Endothelial cell of umbilical vein (primary cell): ENCODE results near the gene RTKN. TPM values are rescaled to one million over a fixed set of nuclear protein-coding genes. Genes with fewer than 3 reads are reported as not detected.

Source experiments
- BruUV-seq: library from RNA; stranded (reverse); fragments of 400-500 nt; replicated peaks from 2 replicates; lab custom pipeline; 2021; lab: Mats Ljungman, UMichigan
- CTCF ChIA-PET: fragments of 300-600, 350-600 bp; sonication (Branson Sonifier 250); formaldehyde crosslinking; loops from one replicate; lab custom pipeline; 2021; ENCODE audit warnings: antibody characterized with exemption, inconsistent platforms; lab: Charles Lee
- POLR2A ChIA-PET: fragments of 300-600, 350-600 bp; sonication (Branson Sonifier 250); formaldehyde crosslinking; loops from one replicate; lab custom pipeline; 2021; ENCODE audit warnings: antibody characterized with exemption, inconsistent platforms; lab: Charles Lee
- DNase-seq: peaks from one replicate; pipeline ENCODE4 v3.0.0-alpha.2; 2011; ENCODE audit warnings: low read depth, low spot score
- FAIRE-seq: peaks from 2 replicates; lab custom pipeline; 2011; peaks lifted over from hg19 to GRCh38; lab: Jason Lieb, UNC
- H2AFZ ChIP-seq: 2 replicates; pipeline ENCODE4 v1.6.0; 2012; ENCODE audit warnings: low read depth, low read length, control low read depth, inconsistent platforms
- H3K27ac ChIP-seq: 2 replicates; pipeline ENCODE4 v1.5.1; 2011; ENCODE audit warnings: low read depth, mild to moderate bottlenecking, control low read depth, low read length, moderate library complexity; ENCODE audit not compliant: insufficient read depth
- H3K27me3 ChIP-seq, 2 experiments: 2 replicates each; pipeline versions ENCODE4 v1.6.0 to v1.6.1; 2011; ENCODE audit warnings: low read length in 2 of 2, mixed read lengths in 1 of 2; ENCODE audit not compliant: control insufficient read depth in 2 of 2, insufficient read depth in 2 of 2
- H3K36me3 ChIP-seq, 2 experiments: 2 replicates in 1 of 2; 3 replicates in 1 of 2; pipeline ENCODE4 v1.5.1; 2011; ENCODE audit warnings: low read length in 2 of 2, mild to moderate bottlenecking in 1 of 2, moderate library complexity in 1 of 2; ENCODE audit not compliant: control insufficient read depth in 2 of 2, insufficient read depth in 2 of 2; ENCODE audit errors: extremely low read depth in 1 of 2
- H3K4me1 ChIP-seq: 3 replicates; pipeline ENCODE4 v1.5.1; 2011; ENCODE audit warnings: mild to moderate bottlenecking, low read length; ENCODE audit not compliant: control insufficient read depth, insufficient read depth; ENCODE audit errors: extremely low read depth
- H3K4me2 ChIP-seq: 2 replicates; pipeline ENCODE4 v1.6.1; 2011; ENCODE audit warnings: low read length, control low read depth, mixed read lengths; ENCODE audit not compliant: insufficient read depth
- H3K4me3 ChIP-seq, 3 experiments: fragments of 200-600 bp in 1 of 3; sonication (generic), shearing (Covaris generic) in 1 of 3; replicated peaks in 1 of 3; 2 replicates each; pipeline ENCODE4 v1.5.1; 2011 to 2016; ENCODE audit warnings: control low read depth in 3 of 3, low read length in 3 of 3, mild to moderate bottlenecking in 2 of 3, inconsistent platforms in 1 of 3, low read depth in 1 of 3, moderate library complexity in 1 of 3; ENCODE audit not compliant: insufficient read depth in 1 of 3
- H3K79me2 ChIP-seq: 2 replicates; pipeline ENCODE4 v1.6.0; 2012; ENCODE audit warnings: low read length, inconsistent platforms; ENCODE audit not compliant: control insufficient read depth, insufficient read depth
- H3K9ac ChIP-seq: replicated peaks from 2 replicates; pipeline ENCODE3; 2011; ENCODE audit warnings: low read length, control low read depth; ENCODE audit not compliant: insufficient read depth; ENCODE audit errors: extremely low read depth
- H3K9me1 ChIP-seq: replicated peaks from 3 replicates; pipeline ENCODE4 v1.6.0; 2011; ENCODE audit warnings: mild to moderate bottlenecking, low read length; ENCODE audit not compliant: control insufficient read depth, insufficient read depth; ENCODE audit errors: extremely low read depth
- H3K9me3 ChIP-seq: replicated peaks from 2 replicates; pipeline ENCODE4 v1.5.1; 2012; ENCODE audit warnings: low read length, inconsistent platforms; ENCODE audit not compliant: control insufficient read depth, insufficient read depth
- H4K20me1 ChIP-seq: replicated peaks from 2 replicates; pipeline ENCODE3; 2011; ENCODE audit warnings: mild to moderate bottlenecking, low read length; ENCODE audit not compliant: control insufficient read depth, insufficient read depth; ENCODE audit errors: extremely low read depth
- CTCF ChIP-seq, 2 donors: IDR thresholded peaks; 1 replicate in 1 of 2; 2 replicates in 1 of 2; pipeline ENCODE4 v1.5.1; 2011; ENCODE audit warnings: low read length in 2 of 2, mild to moderate bottlenecking in 2 of 2, moderate library complexity in 2 of 2, control low read depth in 1 of 2, inconsistent platforms in 1 of 2, low read depth in 1 of 2; ENCODE audit not compliant: insufficient read depth in 1 of 2; ENCODE audit errors: extremely low read depth in 1 of 2
- EZH2 ChIP-seq: IDR thresholded peaks from 2 replicates; pipeline ENCODE4 v1.6.1; 2012; ENCODE audit warnings: borderline replicate concordance, low read depth, mild to moderate bottlenecking, moderate library complexity, low read length, inconsistent platforms; ENCODE audit not compliant: severe bottlenecking
- FOS ChIP-seq: IDR thresholded peaks from 2 replicates; pipeline ENCODE4 v1.6.1; 2011; ENCODE audit warnings: mild to moderate bottlenecking, low read length, moderate library complexity, borderline replicate concordance; ENCODE audit not compliant: insufficient read depth
- GATA2 ChIP-seq: IDR thresholded peaks from 2 replicates; pipeline ENCODE4 v1.7.0; 2011; ENCODE audit warnings: low read depth, mild to moderate bottlenecking, moderate library complexity, mixed read lengths, low read length; ENCODE audit not compliant: insufficient read length, insufficient read depth
- JUN ChIP-seq: IDR thresholded peaks from 2 replicates; pipeline ENCODE4 v1.6.1; 2011; ENCODE audit warnings: borderline replicate concordance, low read depth; ENCODE audit not compliant: insufficient read length, insufficient read depth
- MAX ChIP-seq: IDR thresholded peaks from 2 replicates; pipeline ENCODE4 v1.6.1; 2011; ENCODE audit not compliant: insufficient read depth, insufficient read length
- MYC ChIP-seq: IDR thresholded peaks from one replicate; pipeline ENCODE4 v1.6.1; 2011; ENCODE audit warnings: mild to moderate bottlenecking, low read depth, low read length
- POLR2A ChIP-seq: IDR thresholded peaks from 2 replicates; pipeline ENCODE4 v1.6.1; 2012; ENCODE audit warnings: low read depth, mild to moderate bottlenecking, control low read depth, low read length
- POLR2AphosphoS5 ChIP-seq: IDR thresholded peaks from 2 replicates; pipeline ENCODE4 v1.6.1; 2012; ENCODE audit warnings: low read depth, mild to moderate bottlenecking, control low read depth, low read length, moderate library complexity; ENCODE audit not compliant: insufficient read depth
- dilution Hi-C: fragments of 300-500 bp; cut with MboI; formaldehyde crosslinking; loops from one replicate; pipeline ENCODE4 v1.15.0; 2019; ENCODE audit warnings: low sequenced_read_pairs; ENCODE audit not compliant: extremely low pct_ligation_motif_present
- intact Hi-C: fragments of 100-400 bp; cut with micrococcal nuclease; formaldehyde crosslinking; loops from one replicate; pipeline ENCODE4 v1.10.0; 2022
- polyA plus RNA-seq, 4 experiments: library from polyadenylated mRNA; depleted of rRNA in 3 of 4; stranded (reverse) in 3 of 4; unstranded in 1 of 4; fragments of >200 nt; gene quantifications; 2 replicates each; pipeline versions ENCODE4 v1.2.1 to v1.2.3, GENCODE V29; 2011 to 2012; ENCODE audit warnings: missing spikeins in 1 of 4
- total RNA-seq: library from RNA; stranded (reverse); gene quantifications from 2 replicates; pipeline ENCODE4 v1.2.3, GENCODE V29; 2021

The RTKN gene
- total and polyA plus RNA-seq, 2 donors (not counting 3 experiments of a cell fraction or from before 2014, with no cell fraction given), result 20.0 to 20.7 TPM

- Histone ChIP-seq H3K27ac (no peak overlapping the region), H3K4me1 (peaks cover 13% of the 10 kb centered on the region), H3K4me2 (peak overlapping the region; percentile 68), H3K36me3 (peaks cover 0 to 3% of the 10 kb centered on the region in 2 experiments), H4K20me1 (no peaks in the 10 kb centered on the region), H3K27me3 (no peaks in the 10 kb centered on the region), H3K4me3 (peak overlapping the region; percentile 6 to 79 (median 66)), H3K9ac (no peak overlapping the region), H3K9me3 (no peaks in the 10 kb centered on the region), H3K9me1 (no peaks in the 10 kb centered on the region), H3K79me2 (peaks cover 16% of the 10 kb centered on the region), H2AFZ (no peak overlapping the region)
- intact Hi-C loops, result no loop called here
- no peak for TF ChIP-seq CTCF (IDR thresholded peaks at IDR 0.05; ENCODE audit: extremely low read depth in 1 of 2, insufficient read depth in 1 of 2, low read depth in 1 of 2, low read length in 2 of 2)
- no peak for TF ChIP-seq MYC
- TF ChIP-seq FOS, result no peak
- TF ChIP-seq GATA2, result no peak
- TF ChIP-seq EZH2, result no peak
- TF ChIP-seq JUN, result no peak
- no peak for TF ChIP-seq MAX
- no peak for TF ChIP-seq POLR2AphosphoS5
- TF ChIP-seq POLR2A, result no peak
- POLR2A ChIA-PET, result no interaction called here
- BruUV-seq, result no TSS peak
- DNase-seq (no peak), FAIRE-seq (no peak)
- dilution Hi-C loops, result no loop called here
- CTCF ChIA-PET, result interaction anchor here (1.0 to 5.6 kb wide), 9 partner anchors 9 to 107 kb away, joined by 3 to 82 read pairs (median 12); partner anchors contain the start of genes AUP1, HTRA2, INO80B and MRPL53
These were observed 39.7 kb upstream of the RTKN start for GRCh38 chr2:74481431-74481830.
